GM18951 (cell line): ENCODE data around the gene PACSIN2.

ENCODE experiments used
- POLR2A ChIP-seq: IDR thresholded peaks from 4 replicates; pipeline ENCODE4 v1.6.1; 2011; ENCODE audit warnings: mild to moderate bottlenecking; ENCODE audit not compliant: insufficient read length, insufficient read depth; ENCODE audit errors: extremely low read depth
- in situ Hi-C: fragments of 300-500 bp; cut with MboI; formaldehyde crosslinking; loops from one replicate; pipeline ENCODE4 v1.12.0; 2022; ENCODE audit warnings: low sequenced_read_pairs, mixed read lengths, inconsistent platforms; ENCODE audit not compliant: unreplicated experiment

The PACSIN2 gene

DNA sequence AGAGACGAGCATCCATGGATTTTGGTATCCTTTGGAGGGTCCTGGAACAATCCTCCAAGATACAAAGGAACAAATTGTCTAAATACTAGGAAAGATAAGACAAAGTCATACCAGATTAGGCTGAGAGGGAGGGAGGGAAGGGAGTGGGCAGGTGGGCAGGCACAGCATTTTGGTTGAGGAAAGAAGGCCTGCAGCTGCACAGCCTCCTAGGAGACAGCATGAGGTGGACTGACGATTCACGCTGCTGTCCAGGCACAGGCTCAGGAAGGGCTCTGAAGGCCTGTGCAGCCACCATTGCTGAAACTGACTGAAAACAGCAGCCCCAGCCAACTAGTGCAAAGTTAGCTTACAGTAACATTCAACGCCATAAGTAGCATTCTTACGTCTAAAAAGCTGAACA is 64.7 kb downstream of the PACSIN2 start:
- TF ChIP-seq POLR2A, result no peak
- in situ Hi-C loops, result no loop called here

- in situ Hi-C loops, result no loop called here
- TF ChIP-seq POLR2A, result no peak
These were observed 65.8 kb downstream of the PACSIN2 start for GRCh38 chr22:42949159-42949558.

GRCh38 chr22:42948294-42948693 is 66.7 kb downstream of the PACSIN2 start:
- TF ChIP-seq POLR2A, result no peak
- in situ Hi-C loops, result no loop called here

DNA sequence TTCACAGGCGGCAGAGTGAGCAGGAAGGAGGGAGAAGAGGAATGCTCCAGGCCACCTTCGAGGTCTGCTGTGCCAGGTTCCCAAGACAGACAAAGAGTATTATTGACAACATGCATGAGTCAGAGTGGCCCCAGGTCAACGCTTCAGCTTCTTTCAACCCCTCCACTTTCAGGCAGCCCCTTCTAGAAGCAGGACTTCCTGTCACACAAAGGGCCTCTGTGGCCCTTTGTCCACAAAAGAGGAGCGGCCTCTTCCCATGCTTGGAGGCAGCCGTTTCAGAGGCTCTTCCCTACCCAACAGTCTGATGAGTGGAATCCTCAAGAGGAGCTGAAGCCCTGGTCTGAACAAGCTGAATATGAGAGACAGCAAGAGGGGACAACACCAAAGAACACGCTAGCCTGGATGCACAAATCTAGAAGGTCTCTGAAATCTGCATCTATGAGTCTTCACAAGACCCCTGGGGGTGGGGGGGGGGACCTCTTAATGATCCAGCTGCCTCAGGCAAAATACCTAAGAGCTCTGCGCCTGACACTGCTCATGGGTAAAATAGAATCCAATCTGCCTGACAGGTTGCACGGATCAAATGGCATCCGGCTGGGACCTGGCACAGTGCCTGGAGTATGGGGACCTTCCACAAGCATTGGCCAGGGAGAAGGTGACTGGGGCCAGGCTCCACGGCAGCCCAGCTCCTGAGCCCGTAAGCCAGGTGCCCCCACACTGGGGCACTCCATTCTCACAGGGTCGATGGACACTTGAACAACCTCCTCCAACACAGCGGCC is 67.5 kb downstream of the PACSIN2 start:
- in situ Hi-C loops, result no loop called here
- TF ChIP-seq POLR2A, result no peak

DNA sequence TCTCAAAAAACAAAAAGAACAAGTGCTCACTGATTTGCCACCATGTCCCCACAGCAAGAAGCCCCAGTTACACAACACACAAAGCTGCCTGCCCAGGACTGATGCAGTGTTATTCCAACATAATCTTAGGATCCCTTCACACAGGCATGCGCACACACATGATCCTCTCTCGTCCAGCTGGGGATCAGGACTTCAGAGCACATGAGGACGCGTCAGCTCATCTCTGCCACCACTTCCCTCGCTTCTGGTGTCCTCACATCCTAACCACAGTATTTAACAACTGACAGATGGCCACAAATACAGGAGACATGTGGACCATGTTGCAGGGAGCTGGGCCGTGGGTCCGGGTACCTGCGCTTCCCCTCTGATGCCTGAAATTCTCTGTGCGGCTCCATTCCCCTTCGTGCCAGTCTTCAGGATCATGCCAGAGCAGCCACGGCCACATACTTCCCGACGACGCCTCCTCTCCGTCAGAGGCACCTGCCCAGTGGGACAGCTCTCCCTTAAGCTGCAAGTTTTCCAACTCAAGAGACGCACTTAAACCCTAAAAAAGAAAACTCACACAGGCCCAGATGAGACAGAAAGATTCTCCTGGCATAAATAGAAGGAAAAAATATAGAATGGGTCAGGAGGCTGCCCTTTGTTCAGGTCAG is 68.3 kb downstream of the PACSIN2 start:
- in situ Hi-C loops, result no loop called here
- no peak for TF ChIP-seq POLR2A

DNA sequence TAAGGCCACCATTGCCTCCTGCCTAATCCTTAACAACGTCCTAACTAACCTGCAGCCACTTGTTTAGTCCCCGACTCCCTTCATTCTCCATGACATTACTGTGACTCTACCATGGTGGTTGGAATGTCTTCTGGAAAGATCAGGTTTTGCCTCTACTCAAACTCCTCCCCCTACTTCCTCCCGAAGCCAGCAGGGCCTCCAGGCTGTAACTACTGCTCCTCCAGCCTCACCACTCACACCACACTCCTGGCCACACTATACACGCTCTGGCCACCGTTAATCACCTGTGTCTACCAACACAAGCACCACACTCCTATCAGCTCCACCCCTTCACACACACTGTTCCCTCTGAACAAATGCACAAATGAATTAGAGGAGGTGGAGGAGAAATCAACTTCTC is 69.2 kb downstream of the PACSIN2 start:
- in situ Hi-C loops, result no loop called here
- no peak for TF ChIP-seq POLR2A

GRCh38 chr22:42945027-42945426 is 69.9 kb downstream of the PACSIN2 start:
- in situ Hi-C loops, result no loop called here
- no peak for TF ChIP-seq POLR2A

- in situ Hi-C loops, result no loop called here
- no peak for TF ChIP-seq POLR2A
These were observed 70.5 kb downstream of the PACSIN2 start for GRCh38 chr22:42944409-42944808.

GRCh38 chr22:42943981-42944380 is 71.0 kb downstream of the PACSIN2 start:
- in situ Hi-C loops, result no loop called here
- no peak for TF ChIP-seq POLR2A

DNA sequence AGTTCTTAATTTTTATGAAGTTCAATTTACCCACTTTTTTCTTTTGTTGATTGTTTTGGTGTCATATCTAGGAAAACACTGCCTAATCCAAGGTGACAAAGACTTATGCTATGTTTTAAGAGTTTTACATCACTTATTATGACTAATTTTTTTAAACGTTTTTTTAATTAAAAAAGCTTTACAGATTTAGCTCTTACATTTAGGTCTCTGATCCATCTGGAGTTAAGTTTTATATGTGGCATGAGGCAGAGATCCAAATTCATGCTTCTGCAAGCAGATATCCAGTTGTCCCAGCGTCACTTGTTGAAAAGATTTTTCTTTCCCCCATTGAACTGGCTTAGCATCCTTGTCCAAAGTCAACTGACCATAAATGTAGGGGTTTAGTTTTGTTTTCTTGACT is 72.6 kb downstream of the PACSIN2 start:
- no peak for TF ChIP-seq POLR2A
- in situ Hi-C loops, result no loop called here

GRCh38 chr22:42939941-42940653 is 74.9 kb downstream of the PACSIN2 start:
- TF ChIP-seq POLR2A, result no peak
- in situ Hi-C loops, result no loop called here

GRCh38 chr22:42939451-42939881 is 75.5 kb downstream of the PACSIN2 start:
- in situ Hi-C loops, result no loop called here
- no peak for TF ChIP-seq POLR2A

GRCh38 chr22:42938976-42939375 is 76.0 kb downstream of the PACSIN2 start:
- in situ Hi-C loops, result no loop called here
- no peak for TF ChIP-seq POLR2A
